DOHH2 (cell line): ENCODE data around the gene SYT7.

Source experiments
- H3F3A ChIP-seq: fragments of 200-600 bp; sonication (generic), shearing (Covaris generic); 2 replicates; pipeline ENCODE4 v1.6.0; 2016; ENCODE audit warnings: antibody characterized with exemption, mild to moderate bottlenecking; ENCODE audit not compliant: control insufficient read depth, insufficient read depth
- H3K27ac ChIP-seq: fragments of 200-600 bp; sonication (generic); 2 replicates; pipeline ENCODE4 v1.5.1; 2014; ENCODE audit warnings: low read depth, mild to moderate bottlenecking, low read length, moderate library complexity
- H3K27me3 ChIP-seq: fragments of 200-600 bp; sonication (generic); 2 replicates; pipeline ENCODE4 v1.6.1; 2014; ENCODE audit warnings: mild to moderate bottlenecking, low read length, mixed read lengths; ENCODE audit not compliant: control insufficient read depth
- H3K36me3 ChIP-seq: fragments of 200-600 bp; sonication (generic); 2 replicates; pipeline ENCODE4 v1.6.1; 2014; ENCODE audit warnings: mild to moderate bottlenecking, low read length, moderate library complexity, mixed read lengths; ENCODE audit not compliant: control insufficient read depth
- H3K4me1 ChIP-seq: fragments of 200-600 bp; sonication (generic); 2 replicates; pipeline ENCODE4 v1.6.1; 2014; ENCODE audit warnings: mild to moderate bottlenecking, low read length, mixed read lengths; ENCODE audit not compliant: control insufficient read depth
- H3K4me2 ChIP-seq: fragments of 200-600 bp; sonication (generic); 2 replicates; pipeline ENCODE4 v1.6.0; 2014; ENCODE audit warnings: mild to moderate bottlenecking, low read length, moderate library complexity
- H3K4me3 ChIP-seq: fragments of 200-600 bp; sonication (generic); 2 replicates; pipeline ENCODE4 v1.5.1; 2014; ENCODE audit warnings: mild to moderate bottlenecking, low read length, mixed read lengths
- H3K79me2 ChIP-seq: fragments of 200-600 bp; sonication (generic); 2 replicates; pipeline ENCODE4 v1.6.1; 2014; ENCODE audit warnings: mild to moderate bottlenecking, low read length, mixed read lengths; ENCODE audit not compliant: control insufficient read depth
- H3K9me2 ChIP-seq: fragments of 200-600 bp; sonication (generic); replicated peaks from 2 replicates; pipeline ENCODE4 v1.6.1; 2014; ENCODE audit warnings: mild to moderate bottlenecking, low read length, mixed read lengths; ENCODE audit not compliant: control insufficient read depth
- H3K9me3 ChIP-seq: fragments of 200-600 bp; sonication (generic); 2 replicates; pipeline ENCODE4 v1.6.1; 2014; ENCODE audit warnings: antibody characterized with exemption, low read length, mixed read lengths; ENCODE audit not compliant: control insufficient read depth, insufficient read depth
- H4K20me1 ChIP-seq: fragments of 200-600 bp; sonication (generic); 2 replicates; pipeline ENCODE4 v1.6.0; 2014; ENCODE audit warnings: low read depth, mild to moderate bottlenecking, antibody characterized with exemption, low read length, moderate library complexity; ENCODE audit not compliant: control insufficient read depth, insufficient read depth
- EZH2phosphoT487 ChIP-seq: fragments of 200-600 bp; sonication (generic); IDR thresholded peaks from 2 replicates; pipeline ENCODE4 v1.6.1; 2017; ENCODE audit warnings: borderline replicate concordance, mild to moderate bottlenecking, antibody characterized with exemption, low read length, moderate library complexity, mixed read lengths
- TF ChIP-seq, protein P1 (sequence below): fragments of 200-600 bp; sonication (generic); IDR thresholded peaks from one replicate; pipeline ENCODE4 v1.5.1; 2014; ENCODE audit warnings: antibody characterized with exemption, mild to moderate bottlenecking, low read depth, low read length; ENCODE audit not compliant: poor library complexity, severe bottlenecking

The SYT7 gene

GRCh38 chr11:61586792-61587430 is 6.0 kb upstream of the SYT7 start:
- Histone ChIP-seq H3K4me1 (peaks cover 3% of the 10 kb centered on the region; the same call in 1 of the 2 replicates), H3K27ac (no peak overlapping the region), H3K9me3 (no peaks in the 10 kb centered on the region), H3K27me3 (peaks cover 30% of the 10 kb centered on the region), H3K9me2 (no peaks in the 10 kb centered on the region), H3K4me3 (no peak overlapping the region), H4K20me1 (no peaks in the 10 kb centered on the region), H3K36me3 (no peaks in the 10 kb centered on the region), H3K79me2 (no peaks in the 10 kb centered on the region), H3F3A (no peaks in the 10 kb centered on the region), H3K4me2 (no peak overlapping the region)
- TF ChIP-seq, protein P1, sequence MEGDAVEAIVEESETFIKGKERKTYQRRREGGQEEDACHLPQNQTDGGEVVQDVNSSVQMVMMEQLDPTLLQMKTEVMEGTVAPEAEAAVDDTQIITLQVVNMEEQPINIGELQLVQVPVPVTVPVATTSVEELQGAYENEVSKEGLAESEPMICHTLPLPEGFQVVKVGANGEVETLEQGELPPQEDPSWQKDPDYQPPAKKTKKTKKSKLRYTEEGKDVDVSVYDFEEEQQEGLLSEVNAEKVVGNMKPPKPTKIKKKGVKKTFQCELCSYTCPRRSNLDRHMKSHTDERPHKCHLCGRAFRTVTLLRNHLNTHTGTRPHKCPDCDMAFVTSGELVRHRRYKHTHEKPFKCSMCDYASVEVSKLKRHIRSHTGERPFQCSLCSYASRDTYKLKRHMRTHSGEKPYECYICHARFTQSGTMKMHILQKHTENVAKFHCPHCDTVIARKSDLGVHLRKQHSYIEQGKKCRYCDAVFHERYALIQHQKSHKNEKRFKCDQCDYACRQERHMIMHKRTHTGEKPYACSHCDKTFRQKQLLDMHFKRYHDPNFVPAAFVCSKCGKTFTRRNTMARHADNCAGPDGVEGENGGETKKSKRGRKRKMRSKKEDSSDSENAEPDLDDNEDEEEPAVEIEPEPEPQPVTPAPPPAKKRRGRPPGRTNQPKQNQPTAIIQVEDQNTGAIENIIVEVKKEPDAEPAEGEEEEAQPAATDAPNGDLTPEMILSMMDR = no peak
- TF ChIP-seq EZH2phosphoT487 = no peak

- no peaks in the 10 kb centered on the region for H3K9me3 ChIP-seq
- H3K27ac ChIP-seq = no peak overlapping the region
- no peaks in the 10 kb centered on the region for H4K20me1 ChIP-seq
- no peak overlapping the region for H3K4me3 ChIP-seq
- H3K36me3 ChIP-seq = no peaks in the 10 kb centered on the region
- TF ChIP-seq EZH2phosphoT487 = no peak
- TF ChIP-seq, protein P1 = no peak
- peaks cover 7% of the 10 kb centered on the region; the same call in 1 of the 2 replicates for H3K4me1 ChIP-seq
- peaks cover 28% of the 10 kb centered on the region for H3K27me3 ChIP-seq
- H3K9me2 ChIP-seq = no peaks in the 10 kb centered on the region
- no peaks in the 10 kb centered on the region for H3K79me2 ChIP-seq
- H3F3A ChIP-seq = no peaks in the 10 kb centered on the region
- no peak overlapping the region for H3K4me2 ChIP-seq
Measured at GRCh38 chr11:61585115-61585514, 4.2 kb upstream of the SYT7 start.

- Histone ChIP-seq H3K4me3 (peak overlapping the region; percentile 70; the same call in 1 of the 2 replicates), H3K4me2 (peak overlapping the region; percentile 65), H3K9me3 (no peaks in the 10 kb centered on the region), H3F3A (no peaks in the 10 kb centered on the region), H3K9me2 (no peaks in the 10 kb centered on the region), H3K4me1 (0 out of 2 replicates have a peak, but pooled peaks cover 4% of the 10 kb centered on the region), H3K79me2 (no peaks in the 10 kb centered on the region), H3K27me3 (peaks cover 38% of the 10 kb centered on the region), H3K27ac (no peak overlapping the region), H4K20me1 (no peaks in the 10 kb centered on the region), H3K36me3 (no peaks in the 10 kb centered on the region)
- TF ChIP-seq EZH2phosphoT487 = no peak
- TF ChIP-seq, protein P1 = no peak
Measured at GRCh38 chr11:61581931-61582330, 1.1 kb upstream of the SYT7 start.
